LoVo (cell line): ENCODE data around the gene CRY2.
"Not testable (repeated sequence)": the region's sequence is repeated elsewhere in the genome, so short reads cannot be mapped to it uniquely, and the experiment has no call there.

ENCODE experiments used
- DNase-seq: peaks from one replicate; pipeline ENCODE4 v3.0.0-alpha.2; 2016; ENCODE audit warnings: low spot score

CRY2 gene

GRCh38 chr11:45899448-45900174, 52.3 kb downstream of the CRY2 start:
- DNase-seq = peak; percentile 51

DNA sequence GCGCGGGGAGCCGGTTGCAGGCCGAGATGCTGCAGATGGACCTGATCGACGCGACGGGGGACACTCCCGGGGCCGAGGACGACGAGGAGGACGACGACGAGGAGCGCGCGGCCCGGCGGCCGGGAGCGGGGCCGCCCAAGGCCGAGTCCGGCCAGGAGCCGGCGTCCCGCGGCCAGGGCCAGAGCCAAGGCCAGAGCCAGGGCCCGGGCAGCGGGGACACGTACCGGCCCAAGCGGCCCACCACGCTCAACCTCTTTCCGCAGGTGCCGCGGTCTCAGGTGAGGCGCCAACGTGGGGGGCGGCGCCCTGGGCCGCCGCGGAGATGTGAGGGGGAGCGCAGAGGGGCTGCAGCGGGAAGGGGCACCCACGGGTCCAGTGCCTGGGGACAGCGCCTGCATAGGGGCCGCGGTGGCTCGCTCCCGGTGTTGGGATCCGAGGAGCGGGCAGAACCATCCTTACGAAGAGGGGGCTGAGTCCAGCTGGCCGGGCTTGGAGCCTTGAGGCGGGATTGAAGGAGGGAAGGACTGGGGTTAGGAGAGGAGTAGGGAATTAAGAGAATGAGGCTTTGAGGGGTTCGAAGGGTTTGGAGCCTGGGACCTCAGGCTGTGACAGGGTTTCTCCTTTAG, 53.0 kb downstream of the CRY2 start:
- DNase-seq = not testable (repeated sequence)

DNA sequence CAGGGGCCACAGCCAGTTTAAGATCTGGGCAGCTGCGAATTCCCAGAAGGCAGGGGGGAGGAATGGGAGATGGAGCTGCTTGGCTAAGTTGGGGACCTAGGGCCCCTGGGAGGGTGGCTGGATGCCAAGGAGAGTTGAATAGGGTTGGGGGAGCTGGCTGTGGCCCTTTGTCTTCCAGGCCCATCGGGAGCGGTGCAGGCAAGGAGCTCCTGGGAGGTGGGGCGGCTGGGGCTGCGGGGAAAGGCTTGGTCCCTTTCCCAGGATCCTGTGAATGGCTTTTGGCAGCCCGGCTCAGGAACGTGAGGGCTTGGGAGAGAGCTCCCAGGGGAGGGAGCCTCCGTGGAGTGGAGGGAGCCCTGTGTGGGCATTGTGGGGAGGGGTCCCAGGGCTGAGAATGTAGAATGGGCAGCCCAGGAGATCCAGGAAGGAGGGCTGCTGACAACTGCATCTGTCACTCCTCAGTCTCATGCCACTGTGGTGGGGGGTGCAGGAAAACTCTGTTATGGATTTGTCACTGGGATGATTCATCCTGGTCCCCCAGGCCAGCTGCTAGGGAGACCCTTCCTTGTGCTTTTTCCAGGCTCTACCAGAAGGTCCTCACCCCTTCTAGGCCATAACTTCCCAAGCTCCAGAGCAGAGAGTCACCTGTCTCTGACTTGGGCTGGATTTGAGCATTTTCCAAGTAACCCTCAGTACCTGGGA, 53.8 kb downstream of the CRY2 start:
- no peak for DNase-seq

DNA sequence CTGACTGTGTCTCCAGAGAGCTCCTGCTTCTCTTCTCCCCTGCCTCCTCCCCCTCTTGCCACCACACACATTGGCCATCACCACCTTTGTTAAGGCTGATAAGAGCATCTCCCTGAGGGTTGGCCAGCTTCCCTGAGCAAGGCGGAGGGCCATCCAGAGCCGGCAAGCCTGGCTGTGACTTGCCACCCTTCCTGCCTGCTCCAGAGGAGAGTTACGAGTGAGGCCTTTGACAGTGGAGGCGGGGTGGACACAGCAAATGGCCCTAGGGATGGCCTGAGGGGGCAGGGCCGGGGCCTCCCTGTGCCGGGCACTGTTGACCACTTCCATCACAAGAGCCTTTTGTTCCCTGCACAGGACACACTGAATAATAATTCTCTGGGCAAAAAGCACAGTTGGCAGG, 54.4 kb downstream of the CRY2 start:
- DNase-seq = no peak

GRCh38 chr11:45902452-45903380, 55.4 kb downstream of the CRY2 start:
- DNase-seq = no peak

DNA sequence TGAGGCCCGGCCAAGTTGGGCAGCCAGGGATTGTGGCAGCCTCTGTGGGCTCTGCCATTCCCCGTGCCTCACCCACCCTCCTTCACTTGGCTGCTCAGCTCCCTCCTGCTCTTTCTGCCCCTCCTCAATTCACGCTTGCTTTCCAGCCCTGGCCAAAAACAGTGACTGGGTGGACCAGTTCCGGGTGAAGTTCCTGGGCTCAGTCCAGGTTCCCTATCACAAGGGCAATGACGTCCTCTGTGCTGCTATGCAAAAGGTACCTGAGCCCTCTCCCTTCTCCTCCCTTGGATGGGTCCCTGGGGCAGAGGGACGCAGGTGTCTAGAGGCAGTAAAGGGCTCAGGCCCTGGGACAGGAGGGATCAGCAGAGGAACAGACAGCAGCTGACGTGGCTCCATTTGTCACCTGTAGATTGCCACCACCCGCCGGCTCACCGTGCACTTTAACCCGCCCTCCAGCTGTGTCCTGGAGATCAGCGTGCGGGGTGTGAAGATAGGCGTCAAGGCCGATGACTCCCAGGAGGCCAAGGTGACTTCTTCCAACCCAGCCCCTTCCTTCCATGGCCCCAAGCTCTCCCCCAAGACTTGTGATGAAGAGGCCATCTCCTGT, 57.1 kb downstream of the CRY2 start:
- DNase-seq = no peak

DNA sequence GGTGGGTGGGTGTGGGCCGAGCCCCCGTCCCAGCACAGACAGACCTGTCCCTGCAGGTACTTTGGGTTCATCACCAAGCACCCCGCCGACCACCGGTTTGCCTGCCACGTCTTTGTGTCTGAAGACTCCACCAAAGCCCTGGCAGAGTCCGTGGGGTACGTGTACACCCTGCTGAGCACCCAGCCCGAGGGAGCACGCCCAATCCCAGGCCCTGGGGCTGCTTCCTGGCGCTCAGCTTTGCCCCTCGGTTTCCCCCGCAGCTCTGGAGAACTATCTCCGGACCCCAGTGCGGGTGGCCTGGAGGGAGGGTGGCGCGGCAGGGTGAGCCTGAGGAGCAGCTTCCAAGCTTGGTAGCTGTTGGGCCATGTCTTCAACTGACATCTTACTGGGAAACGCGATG, 57.8 kb downstream of the CRY2 start:
- DNase-seq = no peak

DNA sequence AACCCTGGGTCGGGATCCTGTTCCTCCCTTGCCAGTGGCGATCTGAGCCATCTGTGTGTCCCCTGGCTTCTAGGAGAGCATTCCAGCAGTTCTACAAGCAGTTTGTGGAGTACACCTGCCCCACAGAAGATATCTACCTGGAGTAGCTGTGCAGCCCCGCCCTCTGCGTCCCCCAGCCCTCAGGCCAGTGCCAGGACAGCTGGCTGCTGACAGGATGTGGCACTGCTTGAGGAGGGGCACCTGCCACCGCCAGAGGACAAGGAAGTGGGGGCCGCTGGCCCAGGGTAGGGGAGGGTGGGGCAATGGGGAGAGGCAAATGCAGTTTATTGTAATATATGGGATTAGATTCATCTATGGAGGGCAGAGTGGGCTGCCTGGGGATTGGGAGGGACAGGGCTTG, 58.3 kb downstream of the CRY2 start:
- not testable (repeated sequence) for DNase-seq

- no peak for DNase-seq
Measured at GRCh38 chr11:45906096-45906682, 58.9 kb downstream of the CRY2 start.

GRCh38 chr11:45906965-45907611, 59.8 kb downstream of the CRY2 start, which contains the start of gene FREY1:
Gene FREY1, minus strand, starts transcription at chr11:45907271. Its CDS starts 26 bp downstream, at chr11:45907245.
- DNase-seq = no peak

- DNase-seq = no peak
Measured at GRCh38 chr11:45907911-45908370, 60.7 kb downstream of the CRY2 start.

GRCh38 chr11:45909594-45910475, 62.6 kb downstream of the CRY2 start:
- DNase-seq = no peak

DNA sequence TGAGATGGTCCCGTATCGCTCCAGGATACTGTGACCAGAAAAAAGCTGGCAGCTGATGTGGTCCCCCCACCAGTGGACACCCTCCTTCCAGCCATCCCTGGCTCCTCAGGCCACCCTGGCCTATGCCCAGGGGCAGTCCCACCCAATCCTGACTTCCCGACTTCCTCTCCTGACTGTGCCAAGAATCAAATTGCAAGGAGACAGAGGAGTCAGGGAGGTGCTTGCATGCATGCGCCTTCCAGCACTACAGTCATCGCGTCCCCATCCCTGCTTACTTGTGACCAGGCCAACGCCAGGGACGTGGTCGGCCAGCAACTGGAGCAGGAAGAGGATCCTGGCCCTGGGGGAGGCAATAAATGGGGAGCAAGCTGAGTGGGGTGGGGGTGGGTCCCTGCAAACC, 63.3 kb downstream of the CRY2 start:
- DNase-seq = no peak

DNA sequence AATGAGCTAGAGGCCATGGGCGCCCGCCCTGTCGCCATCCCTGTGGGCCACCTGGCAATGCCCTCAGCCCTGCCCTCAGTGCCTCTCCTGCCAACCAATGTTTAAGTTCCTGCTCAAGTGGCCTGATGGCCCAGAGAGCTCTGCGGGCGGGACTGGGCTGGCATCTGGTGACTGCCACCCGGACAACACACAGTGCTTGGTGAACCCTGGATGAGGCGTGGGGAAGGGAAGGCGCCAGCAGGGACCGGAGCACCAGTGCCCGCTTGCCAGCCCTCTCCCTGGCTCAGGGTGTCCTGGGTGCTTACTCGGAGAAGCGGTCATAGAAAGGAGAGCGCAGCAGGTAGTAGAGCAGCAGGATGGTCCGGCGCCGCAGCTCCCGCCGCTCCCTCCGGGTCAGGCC, 66.2 kb downstream of the CRY2 start:
- DNase-seq = no peak

DNA sequence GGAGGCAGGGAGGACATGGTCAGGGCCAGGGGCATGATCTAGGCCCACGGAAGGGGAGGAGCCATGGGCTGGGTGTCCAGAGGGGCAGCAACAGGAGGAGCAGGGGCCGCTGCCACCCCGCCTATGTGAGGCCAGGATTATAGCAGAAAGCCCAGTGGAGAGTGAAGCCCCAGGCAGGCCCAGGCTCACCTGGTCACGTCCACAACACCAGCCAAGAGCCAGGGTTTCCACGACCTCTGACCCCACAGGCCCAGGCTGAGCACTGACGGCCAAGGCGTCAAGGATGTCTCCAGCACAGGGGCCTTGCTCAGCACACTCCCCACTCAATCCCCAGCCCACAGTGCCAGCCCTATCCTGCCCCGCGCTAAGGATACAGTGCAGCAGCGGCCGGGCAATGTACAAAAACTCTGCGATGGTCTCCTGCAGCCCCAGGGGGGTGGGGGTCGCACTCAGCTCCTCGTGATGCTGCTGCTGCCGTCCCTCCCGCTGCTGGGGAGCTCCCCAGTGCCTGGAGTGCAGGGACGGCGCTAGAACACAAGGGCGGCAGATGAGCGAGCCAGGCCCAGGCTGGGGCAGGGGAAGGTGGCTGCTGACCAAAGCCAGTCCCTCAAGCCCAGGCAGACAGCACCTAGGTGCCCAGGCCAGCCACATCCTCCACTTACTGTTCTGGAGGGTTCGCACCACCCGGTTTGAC, 66.8 kb downstream of the CRY2 start:
- DNase-seq = no peak

DNA sequence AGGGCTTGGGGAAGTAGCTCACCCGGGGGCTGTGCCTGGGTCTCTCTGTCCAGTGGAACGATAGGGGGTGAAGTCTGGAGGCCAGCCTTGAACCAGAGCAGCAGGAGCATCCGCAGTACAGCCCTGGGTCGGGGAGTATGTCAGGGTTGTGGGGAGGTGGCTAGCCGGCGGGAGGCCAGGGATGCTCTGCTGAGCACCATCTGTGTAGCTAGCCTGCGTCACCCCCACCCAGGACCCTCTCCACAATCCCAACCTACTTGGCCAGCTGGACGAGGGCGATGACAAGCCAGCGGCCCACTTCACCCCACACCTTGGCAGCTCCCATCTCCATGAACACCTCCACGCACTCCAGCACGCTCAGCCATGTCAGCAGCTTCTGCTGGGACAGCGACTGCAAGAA, 68.2 kb downstream of the CRY2 start:
- DNase-seq = no peak

- DNase-seq = no peak
Measured at GRCh38 chr11:45917286-45917622, 70.0 kb downstream of the CRY2 start.

DNA sequence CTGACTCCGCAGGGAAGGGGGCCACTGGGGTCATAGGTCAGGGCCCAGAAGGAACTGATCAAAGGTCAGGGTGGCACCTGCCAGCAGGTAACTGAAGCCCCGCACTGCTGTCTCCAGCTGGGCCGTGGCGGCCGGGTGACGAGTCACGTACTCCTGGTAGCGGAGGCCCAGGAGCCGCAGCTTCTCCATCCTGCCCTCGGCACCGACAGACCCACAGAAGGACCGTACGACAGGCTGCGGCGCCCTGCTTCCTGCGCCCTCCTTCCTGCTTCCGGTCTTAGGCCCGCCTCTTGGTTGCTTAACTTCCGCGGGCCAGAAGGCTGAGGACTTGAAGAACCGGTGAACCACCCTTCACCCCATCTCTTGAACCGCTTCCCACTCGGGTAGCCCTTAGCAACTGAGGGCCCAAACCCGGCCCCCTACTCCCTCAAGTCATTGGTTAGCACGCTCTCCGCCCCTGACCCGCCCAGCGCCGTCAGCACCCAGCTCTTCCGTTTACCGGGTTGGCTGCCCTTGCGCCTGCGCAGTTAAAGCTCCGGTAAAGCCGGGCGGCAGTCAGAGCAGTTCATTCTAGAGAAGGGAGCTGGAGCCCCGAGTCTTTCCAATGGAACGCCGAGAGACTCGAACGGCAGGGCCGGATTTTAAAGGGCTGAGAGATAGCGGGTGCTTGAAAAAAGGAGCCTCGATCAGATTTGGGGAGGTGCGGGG, 70.5 kb downstream of the CRY2 start, which contains the start of gene PEX16:
Gene PEX16, minus strand, starts transcription at position 255 of the 708 bp plus-strand sequence. Its CDS starts 66 bp downstream, at position 189.
- peak; percentile 98 for DNase-seq
